Activated CD4-positive, alpha-beta memory T cell treated with anti-CD3 and anti-CD28 coated beads, Interleukin-2, amount 10 ng/mL, durations not matched to agents 7 days and 5 days (primary cell): ENCODE data around the gene ALDOA. TPM values are rescaled to one million over a fixed set of nuclear protein-coding genes. Genes with fewer than 3 reads are reported as not detected.
"Not testable (repeated sequence)": the region's sequence is repeated elsewhere in the genome, so short reads cannot be mapped to it uniquely, and the experiment has no call there.

Source experiments
- CTCF ChIA-PET: fragments of 350-600 bp; sonication (Branson Sonifier 250); formaldehyde crosslinking; loops from one replicate; lab custom pipeline; 2021; ENCODE audit warnings: antibody characterized with exemption, inconsistent platforms; lab: Charles Lee
- POLR2A ChIA-PET: fragments of 350-600 bp; sonication (Branson Sonifier 250); formaldehyde crosslinking; loops from one replicate; lab custom pipeline; 2021; ENCODE audit warnings: antibody characterized with exemption; lab: Charles Lee
- DNase-seq: peaks from one replicate; pipeline ENCODE4 v3.0.0-alpha.2; 2020
- H3K27ac Mint-ChIP-seq: one replicate; pipeline ENCODE4 v1.8.0; 2021; ENCODE audit warnings: mild to moderate bottlenecking, mixed read lengths
- H3K27me3 Mint-ChIP-seq: one replicate; pipeline ENCODE4 v1.8.0; 2021; ENCODE audit warnings: mixed read lengths
- H3K36me3 Mint-ChIP-seq: one replicate; pipeline ENCODE4 v1.8.0; 2021; ENCODE audit warnings: low read depth, mixed read lengths
- H3K4me1 Mint-ChIP-seq: one replicate; pipeline ENCODE4 v1.8.0; 2021; ENCODE audit warnings: mixed read lengths
- H3K4me3 Mint-ChIP-seq: one replicate; pipeline ENCODE4 v1.8.0; 2021; ENCODE audit warnings: mild to moderate bottlenecking, mixed read lengths
- H3K9me3 Mint-ChIP-seq: one replicate; pipeline ENCODE4 v1.8.0; 2021; ENCODE audit warnings: mixed read lengths
- total RNA-seq, 2 experiments: library from RNA; stranded (reverse); gene quantifications; one replicate each; pipeline ENCODE4 v1.2.3, GENCODE V29; 2021

ALDOA gene
- total RNA-seq, 2 experiments from 2014 or later = 1,403 to 1,450 TPM

DNA sequence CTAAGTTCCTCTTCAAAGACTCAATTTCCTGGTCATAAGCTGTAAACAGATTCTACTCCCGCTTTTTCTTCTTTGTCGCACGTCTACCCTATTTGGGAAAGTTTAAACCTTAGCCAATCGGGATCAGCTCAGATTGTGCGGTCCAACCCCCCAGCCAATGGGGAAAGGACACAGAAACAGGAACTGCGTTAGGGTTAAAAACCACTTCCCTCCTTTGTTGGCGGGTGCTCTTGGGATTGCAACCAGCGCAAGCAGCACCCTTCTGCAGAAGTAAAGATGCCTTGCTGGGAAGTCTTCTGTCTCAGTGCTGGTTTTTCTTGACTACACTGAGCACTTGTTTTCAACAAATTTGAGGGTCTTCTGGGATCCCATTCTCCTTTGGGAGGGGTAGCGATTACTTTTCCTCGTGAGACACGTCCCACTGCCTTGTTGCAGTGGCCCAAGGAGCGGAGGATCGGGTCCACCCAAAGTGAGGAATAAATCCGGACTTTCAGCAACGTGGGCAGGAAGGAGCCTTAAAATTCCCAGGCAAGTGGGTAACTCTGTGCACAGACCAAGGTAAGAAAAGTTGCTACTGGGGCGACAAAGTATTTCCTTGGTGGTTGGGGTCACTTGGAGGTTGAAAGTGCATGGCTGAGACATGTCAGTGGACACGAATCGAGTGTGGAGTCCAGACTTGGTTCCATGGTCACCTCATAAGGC, 31.5 kb downstream of the ALDOA start:
- CTCF ChIA-PET = no interaction called here

GRCh38 chr16:30104090-30104489, 38.5 kb downstream of the ALDOA start:
- H3K9me3 Mint-ChIP-seq = peaks cover 8% of the 10 kb centered on the region
- peaks cover 29% of the 10 kb centered on the region for H3K36me3 Mint-ChIP-seq
- ChIA-PET POLR2A (interaction anchor here (1.3 to 2.6 kb wide), 2 partner anchors 12 to 82 kb away, joined by 4 to 7 read pairs; partner anchors contain the start of gene TBX6), CTCF (interaction anchor here (0.7 to 1.2 kb wide), 2 partner anchors 9 to 13 kb away, joined by 3 to 4 read pairs; partner anchors contain the start of genes GDPD3 and TBX6)
- no peak overlapping the region for H3K4me3 Mint-ChIP-seq
- no peak for DNase-seq
- H3K4me1 Mint-ChIP-seq = no peaks in the 10 kb centered on the region
- no peaks in the 10 kb centered on the region for H3K27me3 Mint-ChIP-seq
- no peak overlapping the region for H3K27ac Mint-ChIP-seq

More for the DNA sequence above, 31.5 kb downstream of the ALDOA start:
- Mint-ChIP-seq H3K9me3 (peaks cover 31% of the 10 kb centered on the region), H3K27me3 (no peaks in the 10 kb centered on the region), H3K4me3 (peak overlapping the region; percentile 58), H3K4me1 (peaks cover 41% of the 10 kb centered on the region), H3K36me3 (peaks cover 54% of the 10 kb centered on the region), H3K27ac (peak overlapping the region; percentile 82)
- no peak for DNase-seq
- POLR2A ChIA-PET = interaction anchor here (0.7 to 3.3 kb wide), 7 partner anchors 14 to 321 kb away, joined by 3 to 32 read pairs (median 3); partner anchors contain the start of genes ALDOA, CORO1A and GDPD3

GRCh38 chr16:30104492-30104891, 38.9 kb downstream of the ALDOA start:
- Mint-ChIP-seq H3K27me3 (no peaks in the 10 kb centered on the region), H3K27ac (no peak overlapping the region), H3K4me1 (no peaks in the 10 kb centered on the region), H3K9me3 (peaks cover 6% of the 10 kb centered on the region), H3K36me3 (peaks cover 29% of the 10 kb centered on the region), H3K4me3 (no peak overlapping the region)
- CTCF ChIA-PET = interaction anchor here (0.7 to 1.2 kb wide), 3 partner anchors 8 to 17 kb away, joined by 3 to 4 read pairs (median 3); partner anchors contain the start of genes GDPD3 and TBX6
- POLR2A ChIA-PET = no interaction called here
- no peak for DNase-seq

DNA sequence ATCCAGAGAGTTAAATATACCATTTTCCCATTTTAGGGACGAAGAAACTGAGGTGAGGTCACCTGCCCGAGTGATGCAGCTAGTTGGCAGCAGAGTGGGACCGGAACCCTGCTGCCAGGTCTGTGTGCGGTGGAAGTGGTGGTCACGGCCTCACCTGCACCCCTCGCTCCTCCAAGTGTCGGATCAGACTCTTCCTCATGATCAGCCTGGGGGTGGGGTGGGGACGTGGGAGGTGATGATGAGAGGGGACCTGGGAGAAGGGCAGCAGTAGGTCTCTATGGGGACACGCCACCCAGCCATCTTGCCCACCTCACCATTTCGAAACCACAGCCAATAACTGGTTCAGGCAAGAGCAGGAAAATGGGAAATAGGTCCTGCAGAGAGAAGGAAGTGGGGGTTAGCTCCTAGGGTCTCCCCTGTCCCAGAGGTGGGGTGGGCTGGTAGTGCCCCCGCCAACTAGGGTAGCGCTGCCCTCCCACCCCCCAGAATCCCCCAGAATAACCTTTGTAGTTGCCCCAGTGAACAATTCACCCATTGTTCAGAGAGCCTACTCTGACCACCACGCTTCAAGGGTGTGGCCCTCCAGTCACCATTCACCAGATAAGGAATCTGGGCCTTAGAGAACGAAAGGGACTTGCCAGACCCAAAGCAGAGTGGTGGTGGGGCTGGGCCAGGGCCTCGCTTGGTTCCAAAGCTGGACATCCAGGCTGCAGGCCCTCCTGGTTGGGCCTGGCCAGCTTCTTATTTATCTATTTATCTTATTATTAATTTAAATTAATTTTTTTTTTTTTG, 42.7 kb downstream of the ALDOA start:
- DNase-seq = no peak
- POLR2A ChIA-PET = interaction anchor here (0.9 kb wide), 1 partner anchor 79 kb away, joined by 3 read pairs; no protein-coding TSS in a partner anchor
- Mint-ChIP-seq H3K27me3 (no peaks in the 10 kb centered on the region), H3K9me3 (no peaks in the 10 kb centered on the region), H3K4me3 (no peak overlapping the region), H3K4me1 (peaks cover 8% of the 10 kb centered on the region), H3K27ac (no peak overlapping the region), H3K36me3 (peaks cover 48% of the 10 kb centered on the region)
- CTCF ChIA-PET = no interaction called here

DNA sequence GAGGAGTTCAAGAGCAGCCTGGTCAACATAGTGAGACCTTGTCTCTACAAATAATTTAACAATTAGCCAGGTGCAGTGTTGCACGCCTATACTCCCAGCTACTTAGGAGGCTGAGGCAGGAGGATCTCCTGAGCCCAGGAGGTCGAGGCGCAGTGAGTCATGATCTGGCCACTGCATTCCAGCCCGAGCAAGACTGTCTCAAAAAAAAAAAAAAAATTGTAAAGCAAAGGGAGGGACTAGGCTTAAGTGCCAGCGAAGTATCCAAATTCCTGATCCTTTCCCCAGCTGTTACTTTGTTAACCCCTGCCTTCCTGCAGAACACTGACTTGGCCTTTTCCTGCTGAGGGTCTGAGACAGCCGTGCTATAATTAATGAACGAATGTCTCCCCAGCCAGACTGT, 45.1 kb downstream of the ALDOA start:
- Mint-ChIP-seq H3K27ac (no peak overlapping the region), H3K9me3 (no peaks in the 10 kb centered on the region), H3K4me3 (no peak overlapping the region), H3K36me3 (peaks cover 40% of the 10 kb centered on the region), H3K4me1 (peaks cover 16% of the 10 kb centered on the region), H3K27me3 (no peaks in the 10 kb centered on the region)
- ChIA-PET POLR2A (interaction anchor here (0.6 to 1.5 kb wide), 2 partner anchors 14 to 18 kb away, joined by 3 read pairs; partner anchors contain the start of gene YPEL3), CTCF (interaction anchor here (0.7 to 2.6 kb wide), 4 partner anchors 10 to 75 kb away, joined by 3 to 19 read pairs (median 8); partner anchors contain the start of gene TBX6)
- no peak for DNase-seq

GRCh38 chr16:30112197-30113030, 46.9 kb downstream of the ALDOA start:
- H3K4me3 Mint-ChIP-seq = no peak overlapping the region
- ChIA-PET CTCF (interaction anchor here (0.8 to 2.6 kb wide), 22 partner anchors 8 to 499 kb away, joined by 3 to 19 read pairs (median 4); partner anchors contain the start of genes CORO1A, MAPK3, TBX6 and YPEL3), POLR2A (interaction anchor here (0.8 to 5.8 kb wide), 12 partner anchors 8 to 547 kb away, joined by 3 to 32 read pairs (median 4); partner anchors contain the start of genes ALDOA, CORO1A, MAPK3 and TBX6)
- H3K27me3 Mint-ChIP-seq = no peaks in the 10 kb centered on the region
- peaks cover 42% of the 10 kb centered on the region for H3K36me3 Mint-ChIP-seq
- H3K4me1 Mint-ChIP-seq = peaks cover 16% of the 10 kb centered on the region
- peak overlapping the region; percentile 26 for H3K27ac Mint-ChIP-seq
- no peaks in the 10 kb centered on the region for H3K9me3 Mint-ChIP-seq
- DNase-seq = peak; percentile 71

DNA sequence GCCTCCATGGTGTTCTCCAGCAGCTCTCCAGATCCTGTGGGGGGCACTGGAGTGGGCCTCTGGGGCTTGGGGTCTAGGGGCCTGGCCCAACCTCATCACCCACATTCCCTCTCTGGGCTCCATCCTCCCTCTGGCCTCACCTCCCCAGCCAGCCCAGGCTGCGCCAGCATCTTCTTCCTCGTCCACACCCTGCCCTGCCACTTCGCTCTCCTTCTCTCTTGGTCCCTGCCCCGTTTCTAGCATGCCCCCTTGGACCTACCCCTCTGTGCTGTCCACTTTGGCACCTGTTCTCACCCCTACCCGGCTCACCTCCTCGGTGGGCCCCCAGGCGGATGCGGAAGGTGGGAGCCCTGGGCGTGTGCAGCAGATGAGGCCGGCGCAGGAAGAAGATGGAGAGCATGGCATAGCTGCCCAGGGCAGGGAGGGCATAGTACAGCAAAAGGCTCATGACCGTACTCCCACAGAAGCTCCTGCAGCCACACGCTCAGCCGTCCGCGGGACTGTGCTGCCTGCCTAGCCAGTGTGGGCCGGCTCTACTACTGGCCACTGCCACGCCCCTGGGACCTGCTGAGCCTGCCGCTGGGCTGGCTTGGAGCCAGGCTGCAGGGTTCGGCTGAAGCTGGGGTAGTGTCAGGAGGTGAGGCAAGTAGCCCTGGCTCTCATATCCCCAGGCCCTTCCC, 47.6 kb downstream of the ALDOA start, which contains the start of gene GDPD3:
GDPD3 (minus strand) TSS at position 507 of the 680 bp plus-strand sequence; CDS start at position 448, 59 bp downstream.
- Mint-ChIP-seq H3K36me3 (peaks cover 36% of the 10 kb centered on the region), H3K4me1 (peaks cover 16% of the 10 kb centered on the region), H3K27ac (peak within 1 kb of the TSS; percentile 26), H3K4me3 (no peak within 1 kb of the TSS), H3K27me3 (no peaks in the 10 kb centered on the region), H3K9me3 (no peaks in the 10 kb centered on the region)
- ChIA-PET POLR2A (interaction anchor here (0.9 to 5.8 kb wide), 7 partner anchors 11 to 256 kb away, joined by 3 to 32 read pairs (median 5); partner anchors contain the start of genes CORO1A, MAPK3 and YPEL3), CTCF (interaction anchor here (0.8 to 2.6 kb wide), 14 partner anchors 8 to 498 kb away, joined by 3 to 18 read pairs (median 4); partner anchors contain the start of genes CORO1A and MAPK3)
- DNase-seq = no peak

- no peak overlapping the region for H3K27ac Mint-ChIP-seq
These were observed 48.3 kb downstream of the ALDOA start for GRCh38 chr16:30113711-30114333.

DNA sequence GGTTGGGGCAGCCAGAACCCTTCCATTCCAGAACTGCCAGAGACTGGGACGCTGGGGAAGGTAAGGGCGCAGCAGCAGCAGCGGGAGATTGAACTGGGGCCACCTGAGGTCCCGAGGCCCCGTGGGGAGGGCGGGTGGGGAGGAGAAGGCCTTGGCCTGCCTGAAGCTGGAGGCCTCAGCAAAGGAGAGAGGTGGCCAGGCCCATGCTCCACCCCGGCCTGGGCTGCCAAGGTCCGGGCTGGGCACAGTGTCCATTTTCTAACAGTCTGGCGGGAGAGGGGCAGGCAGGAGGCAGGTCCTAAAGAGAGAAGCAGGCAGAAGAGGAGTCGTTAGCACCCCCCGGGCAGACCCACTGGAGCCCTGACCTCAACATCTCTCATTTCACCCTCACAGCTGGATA, 48.9 kb downstream of the ALDOA start:
- DNase-seq = no peak
- H3K27ac Mint-ChIP-seq = no peak overlapping the region
- POLR2A ChIA-PET = interaction anchor here (0.6 to 5.8 kb wide), 7 partner anchors 10 to 72 kb away, joined by 3 to 32 read pairs (median 5); partner anchors contain the start of genes CORO1A and MAPK3
- peaks cover 20% of the 10 kb centered on the region for H3K4me1 Mint-ChIP-seq
- no peaks in the 10 kb centered on the region for H3K9me3 Mint-ChIP-seq
- H3K36me3 Mint-ChIP-seq = peaks cover 39% of the 10 kb centered on the region
- H3K27me3 Mint-ChIP-seq = no peaks in the 10 kb centered on the region
- no peak overlapping the region for H3K4me3 Mint-ChIP-seq
- CTCF ChIA-PET = interaction anchor here (1.0 to 1.4 kb wide), 2 partner anchors 22 to 29 kb away, joined by 3 to 6 read pairs; no protein-coding TSS in a partner anchor

More at GRCh38 chr16:30113711-30114333, 48.3 kb downstream of the ALDOA start:
- DNase-seq = no peak
- CTCF ChIA-PET = interaction anchor here (1.3 to 2.6 kb wide), 3 partner anchors 10 to 72 kb away, joined by 4 to 15 read pairs (median 4); partner anchors contain the start of gene MAPK3
- Mint-ChIP-seq H3K36me3 (peaks cover 35% of the 10 kb centered on the region), H3K9me3 (no peaks in the 10 kb centered on the region), H3K4me1 (peaks cover 16% of the 10 kb centered on the region), H3K27me3 (no peaks in the 10 kb centered on the region), H3K4me3 (no peak overlapping the region)
- POLR2A ChIA-PET = interaction anchor here (1.1 to 5.8 kb wide), 6 partner anchors 10 to 73 kb away, joined by 3 to 32 read pairs (median 13); partner anchors contain the start of genes CORO1A and MAPK3

- peaks cover 40% of the 10 kb centered on the region for H3K36me3 Mint-ChIP-seq
- POLR2A ChIA-PET = interaction anchor here (0.6 to 5.8 kb wide), 5 partner anchors 9 to 72 kb away, joined by 3 to 32 read pairs (median 21); partner anchors contain the start of genes CORO1A and MAPK3
- H3K27ac Mint-ChIP-seq = peak overlapping the region; percentile 68
These were observed 49.3 kb downstream of the ALDOA start for GRCh38 chr16:30114833-30115232.

More at GRCh38 chr16:30114833-30115232, 49.3 kb downstream of the ALDOA start:
- not testable (repeated sequence) for H3K4me3 Mint-ChIP-seq, H3K27me3 Mint-ChIP-seq, H3K9me3 Mint-ChIP-seq, DNase-seq
- CTCF ChIA-PET = interaction anchor here (1.0 to 1.4 kb wide), 2 partner anchors 22 to 28 kb away, joined by 3 to 6 read pairs; no protein-coding TSS in a partner anchor
- peaks cover 22% of the 10 kb centered on the region for H3K4me1 Mint-ChIP-seq
